GM12878 (cell line): ENCODE results near the gene SNCG. TPM values are rescaled to one million over a fixed set of nuclear protein-coding genes. Genes with fewer than 3 reads are reported as not detected.

Experiments
- ATAC-seq: fragments of 200-7000 bp; cut with Tn5 transposase; 3 replicates; pipeline ENCODE4 v1.9.1; 2020; ENCODE audit warnings: mild to moderate bottlenecking, moderate library complexity
- BruUV-seq: library from RNA; stranded (reverse); fragments of 400-500 nt; replicated peaks from 2 replicates; lab custom pipeline; 2021; lab: Mats Ljungman, UMichigan
- CTCF ChIA-PET: fragments of 300-600 bp; sonication (Branson Sonifier 250); formaldehyde crosslinking; extraction: SDS; loops from one replicate; lab custom pipeline; 2021; ENCODE audit warnings: inconsistent platforms; lab: Yijun Ruan, JAX
- POLR2A ChIA-PET: fragments of 350-600 bp; formaldehyde crosslinking; extraction: SDS; loops from one replicate; lab custom pipeline; 2021; ENCODE audit warnings: inconsistent platforms; lab: Charles Lee
- RAD21 ChIA-PET: fragments of 300-600 bp; sonication (Branson Sonifier 250); formaldehyde crosslinking; loops from one replicate; lab custom pipeline; 2023; ENCODE audit warnings: antibody characterized with exemption; ENCODE audit not compliant: unreplicated experiment; lab: Charles Lee
- SMC1A ChIA-PET: fragments of 300-600 bp; sonication (Branson Sonifier 250); formaldehyde crosslinking; loops from one replicate; lab custom pipeline; 2023; ENCODE audit not compliant: unreplicated experiment, uncharacterized antibody; lab: Charles Lee
- DNase-seq: peaks from one replicate; pipeline ENCODE4 v3.0.0-alpha.2; 2011; ENCODE audit warnings: low read depth, low spot score
- FAIRE-seq: peaks from 3 replicates; lab custom pipeline; 2011; peaks lifted over from hg19 to GRCh38; lab: Jason Lieb, UNC
- H2AFZ ChIP-seq: 2 replicates; pipeline ENCODE4 v1.6.0; 2011; ENCODE audit warnings: low read depth, low read length, control low read depth; ENCODE audit not compliant: control insufficient read depth
- H3K27ac ChIP-seq: 2 replicates; pipeline ENCODE4 v1.5.1; 2011; ENCODE audit warnings: control low read depth; ENCODE audit not compliant: control insufficient read depth, insufficient read depth
- H3K27me3 ChIP-seq, 2 experiments: replicated peaks in 1 of 2; 2 replicates each; pipeline versions ENCODE4 v1.6.0 to v1.6.1; 2011; ENCODE audit warnings: low read length in 1 of 2; ENCODE audit not compliant: control insufficient read depth in 2 of 2, insufficient read depth in 2 of 2
- H3K36me3 ChIP-seq, 2 experiments: 2 replicates each; pipeline ENCODE4 v1.5.1; 2011; ENCODE audit warnings: low read length in 1 of 2; ENCODE audit not compliant: control insufficient read depth in 2 of 2, insufficient read depth in 2 of 2
- H3K4me1 ChIP-seq: 2 replicates; pipeline ENCODE4 v1.6.1; 2011; ENCODE audit warnings: mild to moderate bottlenecking, low read length, moderate library complexity, mixed read lengths; ENCODE audit not compliant: control insufficient read depth, insufficient read depth
- H3K4me2 ChIP-seq: 2 replicates; pipeline ENCODE4 v1.6.0; 2011; ENCODE audit warnings: control low read depth; ENCODE audit not compliant: control insufficient read depth, insufficient read depth
- H3K4me3 ChIP-seq: fragments of 200-600 bp; sonication (generic); 2 replicates; pipeline ENCODE4 v1.5.1; 2016
- H3K79me2 ChIP-seq: 2 replicates; pipeline ENCODE4 v1.6.0; 2011; ENCODE audit warnings: low read length; ENCODE audit not compliant: control insufficient read depth, insufficient read depth
- H3K9ac ChIP-seq: 2 replicates; pipeline ENCODE4 v1.8.0; 2011; ENCODE audit warnings: low read length, control low read depth, mixed read lengths; ENCODE audit not compliant: control insufficient read depth, insufficient read depth
- H3K9me3 ChIP-seq: replicated peaks from 3 replicates; pipeline ENCODE4 v1.5.1; 2011; ENCODE audit warnings: mild to moderate bottlenecking, low read length; ENCODE audit not compliant: control insufficient read depth, insufficient read depth
- H4K20me1 ChIP-seq: 2 replicates; pipeline ENCODE4 v1.6.0; 2011; ENCODE audit not compliant: control insufficient read depth, insufficient read depth
- BHLHE40 ChIP-seq, 2 experiments: fragments of 450-650 bp in 1 of 2; IDR thresholded peaks; 2 replicates each; pipeline ENCODE4 v1.6.1; 2011 to 2017; ENCODE audit warnings: low read depth in 2 of 2, borderline replicate concordance in 1 of 2, improper control_type of control experiment in 1 of 2, low read length in 1 of 2, mild to moderate bottlenecking in 1 of 2
- CBFB ChIP-seq: IDR thresholded peaks from 2 replicates; pipeline ENCODE4 v1.6.1; 2016; ENCODE audit warnings: antibody characterized with exemption, low read depth
- CEBPB ChIP-seq, 2 experiments: fragments of 150-350 bp in 1 of 2; IDR thresholded peaks; 2 replicates each; pipeline ENCODE4 v1.6.1; 2012 to 2014; ENCODE audit warnings: low read depth in 2 of 2, low read length in 2 of 2, borderline replicate concordance in 1 of 2, inconsistent platforms in 1 of 2
- DPF2 ChIP-seq: fragments of 450-650 bp; IDR thresholded peaks from 2 replicates; pipeline ENCODE4 v1.6.1; 2017; ENCODE audit warnings: mild to moderate bottlenecking
- EGR1 ChIP-seq, 2 experiments: IDR thresholded peaks; 1 replicate in 1 of 2; 2 replicates in 1 of 2; pipeline ENCODE4 v1.6.1; 2011 to 2012; ENCODE audit warnings: low read depth in 2 of 2, low read length in 2 of 2, borderline replicate concordance in 1 of 2, mild to moderate bottlenecking in 1 of 2, moderate library complexity in 1 of 2
- HDAC2 ChIP-seq: fragments of 200-600 bp; sonication (generic); IDR thresholded peaks from 2 replicates; pipeline ENCODE4 v1.6.1; 2017
- IRF4 ChIP-seq: IDR thresholded peaks from 2 replicates; pipeline ENCODE4 v1.6.1; 2011; ENCODE audit warnings: low read depth, low read length
- MTA2 ChIP-seq: fragments of 450-650 bp; IDR thresholded peaks from 2 replicates; pipeline ENCODE4 v1.6.1; 2016; ENCODE audit warnings: low read depth, mild to moderate bottlenecking, moderate library complexity
- NFXL1 ChIP-seq: fragments of 450-650 bp; IDR thresholded peaks from 2 replicates; pipeline ENCODE4 v1.6.1; 2017; ENCODE audit warnings: antibody characterized with exemption, mild to moderate bottlenecking, borderline replicate concordance
- NKRF ChIP-seq: fragments of 450-650 bp; conservative IDR thresholded peaks from 2 replicates; pipeline ENCODE4 v1.6.1; 2017; ENCODE audit warnings: mild to moderate bottlenecking, moderate library complexity
- POLR2A ChIP-seq: IDR thresholded peaks from 2 replicates; pipeline ENCODE4 v1.6.1; 2011; ENCODE audit warnings: low read depth, mild to moderate bottlenecking, low read length
- POU2F2 ChIP-seq: IDR thresholded peaks from 3 replicates; pipeline ENCODE4 v1.6.1; 2011; ENCODE audit warnings: low read depth, mild to moderate bottlenecking, low read length, borderline replicate concordance
- RB1 ChIP-seq: fragments of 450-650 bp; formaldehyde crosslinking; IDR thresholded peaks from 2 replicates; pipeline ENCODE4 v1.6.1; 2017; ENCODE audit warnings: mild to moderate bottlenecking, borderline replicate concordance
- RELA ChIP-seq: fragments of 450-650 bp; IDR thresholded peaks from 2 replicates; pipeline ENCODE4 v1.8.0; 2014; ENCODE audit warnings: borderline replicate concordance; ENCODE audit not compliant: partially characterized antibody
- RELB ChIP-seq: fragments of 450-650 bp; IDR thresholded peaks from 2 replicates; pipeline ENCODE4 v1.6.1; 2017; ENCODE audit warnings: low read depth, mild to moderate bottlenecking, moderate library complexity
- ZNF384 ChIP-seq: IDR thresholded peaks from 2 replicates; pipeline ENCODE4 v1.6.1; 2012; ENCODE audit warnings: low read depth, mild to moderate bottlenecking, low read length, improper control_type of control experiment, borderline replicate concordance
- ZNF622 ChIP-seq: fragments of 450-650 bp; IDR thresholded peaks from 2 replicates; pipeline ENCODE4 v1.6.1; 2017; ENCODE audit warnings: mild to moderate bottlenecking, inconsistent platforms
- whole genome bisulfite sequencing: methylation state at CpG from one replicate; pipeline ENCODE4 v1.1.6; 2016; ENCODE audit warnings: low lambda C conversion rate; ENCODE audit not compliant: insufficient replicate concordance, insufficient coverage; ENCODE audit errors: missing lambda C conversion rate; 5-methylcytosine and 5-hydroxymethylcytosine counted together
- in situ Hi-C: fragments of 300-500 bp; cut with MboI; formaldehyde crosslinking; loops from 9 replicates; pipeline ENCODE4 v1.14.3; 2018; ENCODE audit warnings: mixed read lengths
- intact Hi-C: fragments of 100-400 bp; cut with micrococcal nuclease; formaldehyde crosslinking; loops from one replicate; pipeline ENCODE4 v1.14.2; 2022; ENCODE audit not compliant: unreplicated experiment
- polyA plus RNA-seq, 11 experiments: library from polyadenylated mRNA; depleted of rRNA in 4 of 11; unstranded in 6 of 11; stranded (reverse) in 5 of 11; fragments of >200 nt; fragmentation: Nextera tagmentation in 4 of 11; fragmentation: Illumina TruSeq in 1 of 11; extraction: Ambion mirVana in 4 of 11; extraction: Trizol in 1 of 11; gene quantifications; 1 replicate in 1 of 11; 2 replicates in 10 of 11; pipeline versions ENCODE4 v1.2.1 to v1.2.3, GENCODE V29; 2011 to 2016; ENCODE audit warnings: inconsistent platforms in 2 of 11, missing spikeins in 2 of 11, low read depth in 1 of 11
- total RNA-seq, 4 experiments: library from RNA; depleted of rRNA in 3 of 4; stranded (reverse); fragments of >200 nt in 3 of 4; fragmentation: Illumina TruSeq in 1 of 4; extraction: Trizol in 1 of 4; gene quantifications; 2 replicates each; pipeline versions ENCODE4 v1.2.1 to v1.2.3, GENCODE V29; 2013 to 2021
- TF ChIP-seq, protein P1 (sequence below): IDR thresholded peaks from 2 replicates; pipeline ENCODE4 v1.6.1; 2012; ENCODE audit warnings: mild to moderate bottlenecking, low read depth, low read length

SNCG gene
- total and polyA plus RNA-seq, 10 of the 15 experiments (the other 5 are each of a cell fraction or from before 2014, with no cell fraction given), result 0.22 to 1.3 (median 0.42) TPM; not detected in 6

DNA sequence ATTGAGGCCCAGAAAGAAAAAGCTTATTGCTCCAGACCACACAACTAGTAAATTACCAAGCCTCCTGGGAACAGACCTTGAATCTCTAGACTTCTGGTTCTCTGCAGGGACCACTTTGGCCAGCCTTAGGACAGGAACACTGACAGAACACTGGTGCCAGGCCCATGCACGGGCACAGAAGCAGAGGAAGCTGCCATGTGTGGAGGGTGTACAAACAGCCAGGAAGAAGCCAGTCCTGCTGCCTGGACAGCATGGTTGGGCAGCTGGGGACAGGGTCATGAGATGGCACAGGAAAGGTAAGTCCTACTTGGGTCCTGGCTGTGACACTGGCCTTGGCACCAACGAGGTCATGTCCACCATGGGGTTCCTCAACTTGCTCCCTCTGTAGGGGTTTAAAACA is 20.1 kb upstream of the SNCG start:
- CTCF ChIA-PET, result interaction anchor here (0.7 to 3.9 kb wide), 13 partner anchors 8 to 249 kb away, joined by 3 to 25 read pairs (median 3); no protein-coding TSS in a partner anchor
- no peak overlapping the region for H2AFZ ChIP-seq
- H4K20me1 ChIP-seq, result no peaks in the 10 kb centered on the region
- H3K4me3 ChIP-seq, result no peak overlapping the region
- no peak for ATAC-seq
- H3K27ac ChIP-seq, result no peak overlapping the region
- RAD21 ChIA-PET, result interaction anchor here (2.0 kb wide), 1 partner anchor 22 kb away, joined by 12 read pairs; no protein-coding TSS in a partner anchor
- H3K79me2 ChIP-seq, result no peaks in the 10 kb centered on the region
- intact Hi-C loops (loop anchor here (5.0 kb wide), 2 partner anchors 209 to 264 kb away; no protein-coding TSS in a partner anchor), in situ Hi-C loops (no loop called here)
- POLR2A ChIA-PET, result interaction anchor here (0.7 kb wide), 1 partner anchor 544 kb away, joined by 5 read pairs; no protein-coding TSS in a partner anchor
- H3K36me3 ChIP-seq, result no peaks in the 10 kb centered on the region
- WGBS, result 93% methylated on average over 2 of the region's 2 CpGs
- H3K9me3 ChIP-seq, result no peaks in the 10 kb centered on the region
- no peaks in the 10 kb centered on the region; the same call in 1 of the 2 replicates for H3K4me1 ChIP-seq
- H3K27me3 ChIP-seq, result no peaks in the 10 kb centered on the region
- SMC1A ChIA-PET, result interaction anchor here (1.0 to 3.0 kb wide), 2 partner anchors 18 to 28 kb away, joined by 3 to 8 read pairs; no protein-coding TSS in a partner anchor
- no TSS peak for BruUV-seq
- no peak for DNase-seq
- FAIRE-seq, result no peak
- H3K4me2 ChIP-seq, result no peak overlapping the region
- no peak overlapping the region for H3K9ac ChIP-seq
- TF ChIP-seq NKRF (no peak), NFXL1 (no peak), POLR2A (no peak), ZNF384 (no peak), CEBPB (IDR thresholded peaks at IDR 0.05; ENCODE audit: borderline replicate concordance in 1 of 2, low read depth in 2 of 2, low read length in 2 of 2) (no peak), RELA (no peak), MTA2 (no peak), RELB (no peak), ZNF622 (no peak), CBFB (no peak), POU2F2 (no peak), RB1 (no peak), IRF4 (no peak), HDAC2 (no peak), DPF2 (no peak), EGR1 (IDR thresholded peaks at IDR 0.05; ENCODE audit: borderline replicate concordance in 1 of 2, low read depth in 2 of 2, low read length in 2 of 2) (no peak), BHLHE40 (IDR thresholded peaks at IDR 0.05; ENCODE audit: borderline replicate concordance in 1 of 2, low read depth in 2 of 2, low read length in 1 of 2) (no peak)
- TF ChIP-seq, protein P1, sequence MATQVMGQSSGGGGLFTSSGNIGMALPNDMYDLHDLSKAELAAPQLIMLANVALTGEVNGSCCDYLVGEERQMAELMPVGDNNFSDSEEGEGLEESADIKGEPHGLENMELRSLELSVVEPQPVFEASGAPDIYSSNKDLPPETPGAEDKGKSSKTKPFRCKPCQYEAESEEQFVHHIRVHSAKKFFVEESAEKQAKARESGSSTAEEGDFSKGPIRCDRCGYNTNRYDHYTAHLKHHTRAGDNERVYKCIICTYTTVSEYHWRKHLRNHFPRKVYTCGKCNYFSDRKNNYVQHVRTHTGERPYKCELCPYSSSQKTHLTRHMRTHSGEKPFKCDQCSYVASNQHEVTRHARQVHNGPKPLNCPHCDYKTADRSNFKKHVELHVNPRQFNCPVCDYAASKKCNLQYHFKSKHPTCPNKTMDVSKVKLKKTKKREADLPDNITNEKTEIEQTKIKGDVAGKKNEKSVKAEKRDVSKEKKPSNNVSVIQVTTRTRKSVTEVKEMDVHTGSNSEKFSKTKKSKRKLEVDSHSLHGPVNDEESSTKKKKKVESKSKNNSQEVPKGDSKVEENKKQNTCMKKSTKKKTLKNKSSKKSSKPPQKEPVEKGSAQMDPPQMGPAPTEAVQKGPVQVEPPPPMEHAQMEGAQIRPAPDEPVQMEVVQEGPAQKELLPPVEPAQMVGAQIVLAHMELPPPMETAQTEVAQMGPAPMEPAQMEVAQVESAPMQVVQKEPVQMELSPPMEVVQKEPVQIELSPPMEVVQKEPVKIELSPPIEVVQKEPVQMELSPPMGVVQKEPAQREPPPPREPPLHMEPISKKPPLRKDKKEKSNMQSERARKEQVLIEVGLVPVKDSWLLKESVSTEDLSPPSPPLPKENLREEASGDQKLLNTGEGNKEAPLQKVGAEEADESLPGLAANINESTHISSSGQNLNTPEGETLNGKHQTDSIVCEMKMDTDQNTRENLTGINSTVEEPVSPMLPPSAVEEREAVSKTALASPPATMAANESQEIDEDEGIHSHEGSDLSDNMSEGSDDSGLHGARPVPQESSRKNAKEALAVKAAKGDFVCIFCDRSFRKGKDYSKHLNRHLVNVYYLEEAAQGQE, result no peak
